PC-9 (cell line): ENCODE results near the gene ATP1A3. TPM values are rescaled to one million over a fixed set of nuclear protein-coding genes. Genes with fewer than 3 reads are reported as not detected.

Source experiments
- BruUV-seq: library from RNA; stranded (reverse); fragments of 400-500 nt; replicated peaks from 2 replicates; lab custom pipeline; 2021; lab: Mats Ljungman, UMichigan
- CTCF ChIA-PET: fragments of 300-600 bp; sonication (Branson Sonifier 250); formaldehyde crosslinking; loops from one replicate; lab custom pipeline; 2022; ENCODE audit warnings: antibody characterized with exemption; lab: Charles Lee
- POLR2A ChIA-PET: fragments of 300-600 bp; sonication (Branson Sonifier 250); formaldehyde crosslinking; loops from one replicate; lab custom pipeline; 2022; ENCODE audit warnings: antibody characterized with exemption; ENCODE audit not compliant: unreplicated experiment; lab: Charles Lee
- DNase-seq, 2 experiments: peaks; one replicate each; pipeline versions ENCODE4 v3.0.0 to v3.0.0-alpha.2; 2015 to 2022; ENCODE audit warnings: mixed read lengths in 1 of 2
- H2AFZ ChIP-seq: fragments of 200-600 bp; sonication (generic); 2 replicates; pipeline ENCODE4 v1.8.1; 2017; ENCODE audit warnings: antibody characterized with exemption
- H3F3A ChIP-seq: fragments of 200-600 bp; sonication (generic); 2 replicates; pipeline ENCODE4 v1.8.1; 2017; ENCODE audit warnings: antibody characterized with exemption, mild to moderate bottlenecking, low read depth; ENCODE audit not compliant: insufficient read depth
- H3K27ac ChIP-seq: fragments of 200-600 bp; sonication (generic); 2 replicates; pipeline ENCODE4 v1.6.1; 2016; ENCODE audit warnings: mixed run types
- H3K27me3 ChIP-seq: fragments of 200-600 bp; sonication (generic); 2 replicates; pipeline ENCODE4 v1.6.1; 2016; ENCODE audit warnings: low read depth, mixed run types; ENCODE audit not compliant: insufficient read depth
- H3K36me3 ChIP-seq: fragments of 200-600 bp; sonication (generic); 2 replicates; pipeline ENCODE4 v1.6.1; 2016; ENCODE audit warnings: low read depth, mixed run types
- H3K4me1 ChIP-seq: fragments of 200-600 bp; sonication (generic); replicated peaks from 2 replicates; pipeline ENCODE4 v1.6.1; 2016; ENCODE audit warnings: mixed run types; ENCODE audit not compliant: insufficient read depth
- H3K4me2 ChIP-seq: fragments of 200-600 bp; sonication (generic); 2 replicates; pipeline ENCODE4 v1.6.1; 2017; ENCODE audit warnings: mixed run types
- H3K4me3 ChIP-seq: fragments of 200-600 bp; sonication (generic); 2 replicates; pipeline ENCODE4 v1.6.1; 2016; ENCODE audit warnings: mixed run types
- H3K79me2 ChIP-seq: fragments of 200-600 bp; sonication (generic); 2 replicates; pipeline ENCODE4 v1.6.1; 2017; ENCODE audit warnings: low read depth, mixed run types
- H3K9me2 ChIP-seq: fragments of 200-600 bp; sonication (generic); 2 replicates; pipeline ENCODE4 v1.8.1; 2017; ENCODE audit warnings: mild to moderate bottlenecking; ENCODE audit not compliant: insufficient read depth
- H3K9me3 ChIP-seq: fragments of 200-600 bp; sonication (generic); 2 replicates; pipeline ENCODE4 v1.8.1; 2016; ENCODE audit warnings: low read depth; ENCODE audit not compliant: insufficient read depth
- H4K20me1 ChIP-seq: fragments of 200-600 bp; sonication (generic); 2 replicates; pipeline ENCODE4 v1.8.1; 2017; ENCODE audit not compliant: insufficient read depth
- EZH2 ChIP-seq: fragments of 200-600 bp; sonication (generic); IDR thresholded peaks from 2 replicates; pipeline ENCODE4 v1.8.0; 2017; ENCODE audit warnings: antibody characterized with exemption, low read depth
- intact Hi-C: fragments of 100-400 bp; cut with micrococcal nuclease; formaldehyde crosslinking; loops from one replicate; pipeline ENCODE4 v1.10.0; 2022; ENCODE audit not compliant: unreplicated experiment
- total RNA-seq: library from RNA; stranded (reverse); gene quantifications from 2 replicates; pipeline ENCODE4 v1.2.3, GENCODE V29; 2021
- TF ChIP-seq, protein P1 (sequence below): fragments of 200-600 bp; sonication (generic); conservative IDR thresholded peaks from 2 replicates; pipeline ENCODE4 v1.6.1; 2017; ENCODE audit warnings: mixed run types, antibody characterized with exemption, mild to moderate bottlenecking, moderate library complexity

ATP1A3 gene
- total RNA-seq, 1 experiment from 2014 or later = not detected

- peaks cover 62% of the 10 kb centered on the region for H3K27me3 ChIP-seq
- no peak for DNase-seq
- no peaks in the 10 kb centered on the region for H3K9me2 ChIP-seq
- TF ChIP-seq, protein P1, sequence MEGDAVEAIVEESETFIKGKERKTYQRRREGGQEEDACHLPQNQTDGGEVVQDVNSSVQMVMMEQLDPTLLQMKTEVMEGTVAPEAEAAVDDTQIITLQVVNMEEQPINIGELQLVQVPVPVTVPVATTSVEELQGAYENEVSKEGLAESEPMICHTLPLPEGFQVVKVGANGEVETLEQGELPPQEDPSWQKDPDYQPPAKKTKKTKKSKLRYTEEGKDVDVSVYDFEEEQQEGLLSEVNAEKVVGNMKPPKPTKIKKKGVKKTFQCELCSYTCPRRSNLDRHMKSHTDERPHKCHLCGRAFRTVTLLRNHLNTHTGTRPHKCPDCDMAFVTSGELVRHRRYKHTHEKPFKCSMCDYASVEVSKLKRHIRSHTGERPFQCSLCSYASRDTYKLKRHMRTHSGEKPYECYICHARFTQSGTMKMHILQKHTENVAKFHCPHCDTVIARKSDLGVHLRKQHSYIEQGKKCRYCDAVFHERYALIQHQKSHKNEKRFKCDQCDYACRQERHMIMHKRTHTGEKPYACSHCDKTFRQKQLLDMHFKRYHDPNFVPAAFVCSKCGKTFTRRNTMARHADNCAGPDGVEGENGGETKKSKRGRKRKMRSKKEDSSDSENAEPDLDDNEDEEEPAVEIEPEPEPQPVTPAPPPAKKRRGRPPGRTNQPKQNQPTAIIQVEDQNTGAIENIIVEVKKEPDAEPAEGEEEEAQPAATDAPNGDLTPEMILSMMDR = no peak
- TF ChIP-seq EZH2 = no peak
- H3F3A ChIP-seq = 0 out of 2 replicates have a peak, but pooled peaks cover 3% of the 10 kb centered on the region
- CTCF ChIA-PET = interaction anchor here (0.7 kb wide), 1 partner anchor 177 kb away, joined by 8 read pairs; no protein-coding TSS in a partner anchor
- no peak overlapping the region for H3K4me3 ChIP-seq
- H3K36me3 ChIP-seq = no peaks in the 10 kb centered on the region
- no peak overlapping the region for H2AFZ ChIP-seq
- BruUV-seq = no TSS peak
- no peak overlapping the region for H3K27ac ChIP-seq
- intact Hi-C loops = no loop called here
- H3K4me1 ChIP-seq = no peaks in the 10 kb centered on the region
- no peak overlapping the region for H3K4me2 ChIP-seq
- H4K20me1 ChIP-seq = no peaks in the 10 kb centered on the region
- no peaks in the 10 kb centered on the region for H3K9me3 ChIP-seq
- POLR2A ChIA-PET = no interaction called here
- H3K79me2 ChIP-seq = no peaks in the 10 kb centered on the region
These were observed 5.1 kb downstream of the ATP1A3 start for GRCh38 chr19:41988947-41989346.

- H3K4me2 ChIP-seq = no peak overlapping the region
- H3K27ac ChIP-seq = no peak overlapping the region
- POLR2A ChIA-PET = no interaction called here
- no peak overlapping the region for H2AFZ ChIP-seq
- no peak overlapping the region for H3K4me3 ChIP-seq
- CTCF ChIA-PET = no interaction called here
- H3K79me2 ChIP-seq = no peaks in the 10 kb centered on the region
- no peak for TF ChIP-seq EZH2
- TF ChIP-seq, protein P1 = no peak
- no peaks in the 10 kb centered on the region for H3K9me3 ChIP-seq
- intact Hi-C loops = no loop called here
- no peaks in the 10 kb centered on the region for H4K20me1 ChIP-seq
- H3K9me2 ChIP-seq = no peaks in the 10 kb centered on the region
- peaks cover 59% of the 10 kb centered on the region for H3K27me3 ChIP-seq
- DNase-seq = no peak
- H3F3A ChIP-seq = 0 out of 2 replicates have a peak, but pooled peaks cover 3% of the 10 kb centered on the region
- no TSS peak for BruUV-seq
- H3K4me1 ChIP-seq = no peaks in the 10 kb centered on the region
- no peaks in the 10 kb centered on the region for H3K36me3 ChIP-seq
These were observed 6.7 kb downstream of the ATP1A3 start for GRCh38 chr19:41987141-41987860.

DNA sequence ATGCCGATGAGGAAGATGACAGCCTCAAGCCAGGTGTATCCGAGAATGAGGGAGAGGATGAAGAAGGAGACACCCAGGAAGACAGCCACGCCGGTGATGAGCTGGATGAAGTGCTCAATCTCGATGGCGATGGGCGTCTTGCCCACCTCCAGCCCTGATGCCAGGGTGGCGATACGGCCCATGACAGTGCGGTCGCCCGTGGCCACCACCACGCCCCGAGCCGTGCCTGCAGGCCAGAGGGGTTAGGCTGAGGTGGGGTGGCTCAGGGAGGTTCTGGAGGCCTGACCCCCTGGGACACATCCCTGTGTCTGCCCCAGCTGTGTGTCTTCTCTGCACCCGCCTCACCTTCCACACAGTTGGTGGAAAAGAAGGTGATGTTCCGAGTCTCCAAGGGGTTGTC lies 9.1 kb downstream of the ATP1A3 start:
- intact Hi-C loops = no loop called here

More for the DNA sequence above, 9.1 kb downstream of the ATP1A3 start:
- H4K20me1 ChIP-seq = no peaks in the 10 kb centered on the region
- no peak overlapping the region for H2AFZ ChIP-seq
- no peaks in the 10 kb centered on the region for H3K4me1 ChIP-seq
- H3F3A ChIP-seq = no peaks in the 10 kb centered on the region
- BruUV-seq = no TSS peak
- H3K27me3 ChIP-seq = peaks cover 56% of the 10 kb centered on the region
- no peaks in the 10 kb centered on the region for H3K79me2 ChIP-seq
- ChIA-PET CTCF (no interaction called here), POLR2A (no interaction called here)
- H3K36me3 ChIP-seq = no peaks in the 10 kb centered on the region
- no peak overlapping the region for H3K4me2 ChIP-seq
- no peaks in the 10 kb centered on the region for H3K9me3 ChIP-seq
- no peak for DNase-seq
- no peaks in the 10 kb centered on the region for H3K9me2 ChIP-seq
- TF ChIP-seq, protein P1 = no peak
- TF ChIP-seq EZH2 = no peak
- H3K4me3 ChIP-seq = no peak overlapping the region
- no peak overlapping the region for H3K27ac ChIP-seq
